ENCODE results near the gene LMF1. TPM values are rescaled to one million over a fixed set of nuclear protein-coding genes. Genes with fewer than 3 reads are reported as not detected.
A peak's percentile ranks its signal among the peaks of the same experiment; 100 is the strongest.

LMF1 gene
- total RNA-seq, 4 donors from 2014 or later, result 23.2 to 97.8 (median 89.1) TPM

DNA sequence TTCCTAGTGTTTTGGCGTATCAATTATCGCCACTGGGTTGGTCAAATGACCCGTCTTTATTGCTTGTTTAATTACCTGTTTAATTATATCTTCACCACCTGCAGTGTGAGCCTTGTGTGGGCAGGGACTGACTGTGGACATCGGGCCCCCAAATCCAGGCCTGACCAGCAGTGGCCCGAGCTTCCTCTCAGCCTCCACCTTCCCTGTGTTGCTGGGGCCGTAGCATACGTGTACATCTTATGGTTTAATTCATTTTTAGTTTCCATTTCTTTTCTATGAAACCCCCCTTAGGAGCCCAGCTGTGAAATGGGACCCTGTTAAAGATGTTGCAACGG is 1.2 kb upstream of the LMF1 start:
- 91% methylated on average over 8 of the region's 8 CpGs for WGBS, 2 donors
- Histone ChIP-seq H3K27ac (no peak overlapping the region), H3K4me3 (replicated peaks in 1 of 3) (no peak overlapping the region), H3K4me1 (peaks cover 15 to 27% of the 10 kb centered on the region in 2 donors), H3K36me3 (no peaks in the 10 kb centered on the region), H3K27me3 (no peaks in the 10 kb centered on the region), H3K9me3 (no peaks in the 10 kb centered on the region)
- DNase-seq, result no peak
- TF ChIP-seq POLR2A (IDR thresholded peaks at IDR 0.05), result no peak
- TF ChIP-seq, protein P1, sequence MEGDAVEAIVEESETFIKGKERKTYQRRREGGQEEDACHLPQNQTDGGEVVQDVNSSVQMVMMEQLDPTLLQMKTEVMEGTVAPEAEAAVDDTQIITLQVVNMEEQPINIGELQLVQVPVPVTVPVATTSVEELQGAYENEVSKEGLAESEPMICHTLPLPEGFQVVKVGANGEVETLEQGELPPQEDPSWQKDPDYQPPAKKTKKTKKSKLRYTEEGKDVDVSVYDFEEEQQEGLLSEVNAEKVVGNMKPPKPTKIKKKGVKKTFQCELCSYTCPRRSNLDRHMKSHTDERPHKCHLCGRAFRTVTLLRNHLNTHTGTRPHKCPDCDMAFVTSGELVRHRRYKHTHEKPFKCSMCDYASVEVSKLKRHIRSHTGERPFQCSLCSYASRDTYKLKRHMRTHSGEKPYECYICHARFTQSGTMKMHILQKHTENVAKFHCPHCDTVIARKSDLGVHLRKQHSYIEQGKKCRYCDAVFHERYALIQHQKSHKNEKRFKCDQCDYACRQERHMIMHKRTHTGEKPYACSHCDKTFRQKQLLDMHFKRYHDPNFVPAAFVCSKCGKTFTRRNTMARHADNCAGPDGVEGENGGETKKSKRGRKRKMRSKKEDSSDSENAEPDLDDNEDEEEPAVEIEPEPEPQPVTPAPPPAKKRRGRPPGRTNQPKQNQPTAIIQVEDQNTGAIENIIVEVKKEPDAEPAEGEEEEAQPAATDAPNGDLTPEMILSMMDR (IDR thresholded peaks at IDR 0.05), result no peak
- intact Hi-C loops (cut with DNase I), result no loop called here

DNA sequence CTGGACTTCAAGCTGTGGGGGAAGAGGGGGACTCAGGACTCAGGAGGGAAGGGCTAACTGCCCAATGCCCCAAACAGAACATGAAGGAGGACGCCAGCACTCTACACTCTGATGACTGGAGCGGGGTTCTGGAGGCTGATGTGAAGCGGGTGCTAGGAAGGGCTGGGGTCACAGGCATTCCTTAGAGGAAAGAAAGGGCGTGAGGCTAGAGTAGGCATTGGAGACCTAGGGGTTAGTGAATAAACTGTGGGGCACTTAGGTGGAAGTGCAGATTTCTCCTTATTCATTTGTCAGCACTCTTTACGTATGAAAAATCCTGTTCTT is 760 bp upstream of the LMF1 start:
- H3K27ac ChIP-seq, result no peak overlapping the region
- WGBS, 2 donors, result 94 to 97% methylated on average over 5 of the region's 5 CpGs

DNA sequence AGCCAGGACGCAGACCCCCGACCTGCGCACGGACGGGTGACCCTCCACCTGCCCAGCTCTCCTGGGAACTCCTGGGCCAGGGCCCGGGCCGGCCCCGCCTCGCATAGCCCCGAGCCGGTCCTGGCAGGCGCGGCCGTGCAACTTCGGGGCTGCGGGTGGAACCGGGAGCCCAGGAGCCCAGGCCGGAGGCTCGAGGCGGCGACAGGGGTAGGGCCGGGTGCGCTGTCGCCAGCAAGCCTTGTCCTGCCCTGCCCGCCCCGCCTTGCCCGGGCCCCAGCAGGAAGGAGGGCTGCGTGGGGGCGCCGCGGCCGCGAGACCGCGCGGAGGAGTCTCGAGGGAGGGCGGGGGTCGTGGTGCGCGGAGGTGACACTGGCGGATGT is 408 bp downstream of the LMF1 start:
- intact Hi-C loops (cut with DNase I), result no loop called here
- Histone ChIP-seq H3K4me3 (replicated peaks in 1 of 3) (peak overlapping the region; percentile 67 to 93 (median 83)), H3K27ac (peak overlapping the region in 2 of 3 donors; percentile 51 to 71), H3K4me1 (peaks cover 15 to 27% of the 10 kb centered on the region in 2 donors), H3K27me3 (no peaks in the 10 kb centered on the region), H3K9me3 (no peaks in the 10 kb centered on the region), H3K36me3 (no peaks in the 10 kb centered on the region)
- peak in 1 of 2 donors; percentile 29 for DNase-seq
- TF ChIP-seq, protein P1 (IDR thresholded peaks at IDR 0.05), result no peak
- TF ChIP-seq POLR2A (IDR thresholded peaks at IDR 0.05), result no peak
- WGBS, 2 donors, result 0% methylated on average over 4 of the region's 42 CpGs; no CpG with 5 or more reads in 1 of the 2 donors

More for the DNA sequence above, 760 bp upstream of the LMF1 start:
- Histone ChIP-seq H3K4me1 (peaks cover 15 to 27% of the 10 kb centered on the region in 2 donors), H3K4me3 (replicated peaks in 1 of 3) (no peak overlapping the region), H3K36me3 (no peaks in the 10 kb centered on the region), H3K9me3 (no peaks in the 10 kb centered on the region), H3K27me3 (no peaks in the 10 kb centered on the region)
- DNase-seq, result no peak
- no peak for TF ChIP-seq POLR2A (IDR thresholded peaks at IDR 0.05)
- TF ChIP-seq, protein P1 (IDR thresholded peaks at IDR 0.05), result no peak
- intact Hi-C loops (cut with DNase I), result no loop called here

DNA sequence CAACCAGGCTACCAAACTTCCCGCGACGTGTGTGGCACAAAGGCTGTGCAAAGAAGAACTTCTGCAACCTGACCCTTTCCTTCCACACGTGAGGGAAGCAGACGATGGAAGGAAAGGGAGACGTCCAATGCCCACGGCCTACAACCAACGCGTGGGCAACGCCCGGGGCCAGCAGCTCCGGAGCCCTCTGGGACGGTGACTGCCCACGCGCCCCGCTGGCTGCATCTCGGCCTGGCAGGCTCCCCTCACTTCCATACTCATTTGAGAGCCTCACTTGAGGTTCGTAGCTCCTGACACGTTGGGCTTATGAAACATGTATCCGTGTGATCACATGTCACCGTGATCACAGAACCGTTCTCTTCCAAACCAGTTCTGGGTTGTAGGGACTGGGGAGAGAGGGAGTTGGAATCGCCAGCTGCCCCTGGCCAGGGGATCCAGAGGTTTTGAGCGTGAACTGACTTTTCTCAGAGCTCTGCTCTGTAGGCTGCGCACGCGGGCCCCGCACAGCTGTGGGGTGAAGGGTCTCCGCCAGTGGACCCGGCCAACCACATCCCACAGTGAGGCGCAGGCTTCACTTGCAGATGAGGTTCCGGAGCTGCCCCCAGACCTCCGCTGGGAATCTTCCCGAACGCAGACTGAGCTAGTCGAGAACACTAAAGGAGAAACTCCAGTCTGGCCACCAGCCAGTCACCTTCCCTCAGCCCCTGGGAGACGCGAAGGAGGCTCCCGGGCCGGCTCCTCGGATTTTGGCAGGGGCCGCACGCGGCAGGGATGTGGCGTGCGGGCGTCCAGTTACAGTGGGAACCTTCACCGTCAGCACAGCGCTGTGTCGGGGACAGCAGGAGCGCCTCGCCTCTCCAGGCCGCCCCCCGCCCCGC is 1.0 kb downstream of the LMF1 start:
- Histone ChIP-seq H3K36me3 (no peaks in the 10 kb centered on the region), H3K27ac (peak overlapping the region in 2 of 3 donors; percentile 51 to 71), H3K27me3 (no peaks in the 10 kb centered on the region), H3K9me3 (no peaks in the 10 kb centered on the region), H3K4me1 (peaks cover 19 to 25% of the 10 kb centered on the region in 2 donors), H3K4me3 (replicated peaks in 1 of 3) (peak overlapping the region; percentile 67 to 93 (median 83))
- 58 to 61% methylated on average over 27 to 36 of the region's 55 CpGs for WGBS, 2 donors
- intact Hi-C loops (cut with DNase I), result no loop called here
- DNase-seq, result peak; percentile 46 to 48
- TF ChIP-seq, protein P1 (IDR thresholded peaks at IDR 0.05), result no peak

DNA sequence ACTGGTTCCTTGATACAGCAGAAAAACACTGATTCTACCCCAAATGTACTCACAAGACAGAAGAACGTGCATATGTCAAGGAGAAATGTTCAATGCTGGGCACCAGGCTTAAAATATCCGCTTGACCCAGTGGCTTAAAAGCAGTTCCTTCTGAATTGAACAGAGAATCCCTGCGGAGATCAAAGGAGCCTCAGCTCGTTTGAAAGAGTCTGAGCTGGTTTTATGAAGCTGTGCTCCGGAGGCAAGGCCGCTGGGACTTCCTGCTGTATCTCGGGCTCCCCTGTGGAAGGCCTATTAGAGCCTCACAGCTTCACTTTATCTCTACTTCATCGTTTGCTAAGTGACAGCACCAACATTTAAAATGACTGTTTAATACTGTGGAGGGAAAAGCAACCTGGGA is 2.2 kb downstream of the LMF1 start:
- TF ChIP-seq, protein P1 (IDR thresholded peaks at IDR 0.05), result no peak
- no peak for TF ChIP-seq POLR2A (IDR thresholded peaks at IDR 0.05)
- intact Hi-C loops (cut with DNase I), result no loop called here
- no peak for DNase-seq
- H3K4me3 ChIP-seq (replicated peaks in 1 of 3), result no peak overlapping the region
- H3K36me3 ChIP-seq, result no peaks in the 10 kb centered on the region
- WGBS, 2 donors, result 86 to 88% methylated on average over 8 of the region's 8 CpGs
- H3K27ac ChIP-seq, result no peak overlapping the region
- H3K9me3 ChIP-seq, result no peaks in the 10 kb centered on the region
- peaks cover 22 to 23% of the 10 kb centered on the region in 2 donors for H3K4me1 ChIP-seq
- no peaks in the 10 kb centered on the region for H3K27me3 ChIP-seq
